SK-N-SH treated with all-trans-retinoic acid at 6 μM for 48 hours (cell line): Measurements from ENCODE around the gene ANKRD40CL.
A peak's percentile ranks its signal among the peaks of the same experiment; 100 is the strongest.

Experiments used
- ATAC-seq: fragments of 200-7000 bp; cut with Tn5 transposase; 3 replicates; pipeline ENCODE4 v1.9.1; 2020; ENCODE audit warnings: mild to moderate bottlenecking, moderate library complexity
- ARNTL ChIP-seq: fragments of 450-650 bp; formaldehyde crosslinking; IDR thresholded peaks from 2 replicates; pipeline ENCODE4 v1.5.0; 2020; ENCODE audit warnings: low read depth, mild to moderate bottlenecking, moderate library complexity, borderline replicate concordance
- BACH2 ChIP-seq: fragments of 250-450 bp; sonication (Bioruptor Pico); IDR thresholded peaks from 2 replicates; pipeline ENCODE4 v1.9.0; 2021; ENCODE audit warnings: mild to moderate bottlenecking, borderline replicate concordance
- CREB5 ChIP-seq: fragments of 250-450 bp; sonication (Bioruptor Pico); IDR thresholded peaks from 2 replicates; pipeline ENCODE4 v1.5.1; 2020; ENCODE audit warnings: low read depth, mild to moderate bottlenecking, moderate library complexity
- CSDC2 ChIP-seq: fragments of 250-450 bp; sonication (Bioruptor Pico); IDR thresholded peaks from 2 replicates; pipeline ENCODE4 v1.5.0; 2020; ENCODE audit warnings: mild to moderate bottlenecking, moderate library complexity
- CSRNP3 ChIP-seq: fragments of 250-450 bp; sonication (Bioruptor Pico); IDR thresholded peaks from 2 replicates; pipeline ENCODE4 v1.5.1; 2021; ENCODE audit warnings: mild to moderate bottlenecking, moderate library complexity
- ESRRG ChIP-seq: fragments of 250-450 bp; sonication (Bioruptor Pico); IDR thresholded peaks from 2 replicates; pipeline ENCODE4 v1.6.1; 2021; ENCODE audit warnings: mild to moderate bottlenecking
- GLIS3 ChIP-seq: fragments of 250-450 bp; sonication (Bioruptor Pico); IDR thresholded peaks from 2 replicates; pipeline ENCODE4 v1.5.0; 2020; ENCODE audit warnings: mild to moderate bottlenecking, moderate library complexity
- ISL1 ChIP-seq: fragments of 250-450 bp; sonication (Bioruptor Pico); IDR thresholded peaks from 2 replicates; pipeline ENCODE4 v2.1.2; 2022; ENCODE audit warnings: mild to moderate bottlenecking, moderate library complexity
- PATZ1 ChIP-seq: fragments of 250-450 bp; sonication (Bioruptor Pico); IDR thresholded peaks from 2 replicates; pipeline ENCODE4 v1.8.0; 2020; ENCODE audit warnings: mild to moderate bottlenecking, moderate library complexity, borderline replicate concordance
- POU6F1 ChIP-seq: fragments of 250-450 bp; sonication (Bioruptor Pico); IDR thresholded peaks from 2 replicates; pipeline ENCODE4 v1.8.0; 2021; ENCODE audit warnings: low read depth, mild to moderate bottlenecking, moderate library complexity, borderline replicate concordance
- PPARA ChIP-seq: fragments of 250-450 bp; sonication (Bioruptor Pico); IDR thresholded peaks from 2 replicates; pipeline ENCODE4 v1.5.0; 2020; ENCODE audit warnings: mild to moderate bottlenecking, borderline replicate concordance
- SNAI2 ChIP-seq: fragments of 250-450 bp; sonication (Bioruptor Pico); IDR thresholded peaks from 2 replicates; pipeline ENCODE4 v1.5.0; 2020; ENCODE audit warnings: mild to moderate bottlenecking, moderate library complexity
- TCF4 ChIP-seq: fragments of 250-450 bp; sonication (Bioruptor Pico); IDR thresholded peaks from 2 replicates; pipeline ENCODE4 v1.8.0; 2021; ENCODE audit warnings: mild to moderate bottlenecking, moderate library complexity, borderline replicate concordance
- TOX ChIP-seq: fragments of 250-450 bp; sonication (Bioruptor Pico); IDR thresholded peaks from 2 replicates; pipeline ENCODE4 v1.8.0; 2021; ENCODE audit warnings: mild to moderate bottlenecking, moderate library complexity, borderline replicate concordance
- TSHZ2 ChIP-seq: fragments of 250-450 bp; sonication (Bioruptor Pico); IDR thresholded peaks from 2 replicates; pipeline ENCODE4 v1.5.0; 2020; ENCODE audit warnings: mild to moderate bottlenecking, moderate library complexity
- ZC3H10 ChIP-seq: fragments of 250-450 bp; sonication (Bioruptor Pico); IDR thresholded peaks from 2 replicates; pipeline ENCODE4 v1.5.1; 2021; ENCODE audit warnings: mild to moderate bottlenecking, moderate library complexity
- ZFP3 ChIP-seq: fragments of 250-450 bp; sonication (Bioruptor Pico); IDR thresholded peaks from 2 replicates; pipeline ENCODE4 v1.5.0; 2020; ENCODE audit warnings: mild to moderate bottlenecking, moderate library complexity
- ZFP30 ChIP-seq: fragments of 450-650 bp; formaldehyde crosslinking; IDR thresholded peaks from 2 replicates; pipeline ENCODE4 v1.5.0; 2022; ENCODE audit warnings: mild to moderate bottlenecking, moderate library complexity
- ZNF565 ChIP-seq: fragments of 450-650 bp; formaldehyde crosslinking; conservative IDR thresholded peaks from 2 replicates; pipeline ENCODE4 v1.5.0; 2020; ENCODE audit warnings: low read depth, mild to moderate bottlenecking, moderate library complexity
- ZNF70 ChIP-seq: fragments of 450-650 bp; formaldehyde crosslinking; IDR thresholded peaks from 2 replicates; pipeline ENCODE4 v1.5.0; 2020; ENCODE audit warnings: mild to moderate bottlenecking, moderate library complexity
- ZNF8 ChIP-seq: fragments of 450-650 bp; formaldehyde crosslinking; IDR thresholded peaks from 2 replicates; pipeline ENCODE4 v1.5.0; 2020; ENCODE audit warnings: mild to moderate bottlenecking, moderate library complexity

Gene ANKRD40CL

GRCh38 chr17:50766222-50767023, 895 bp downstream of the ANKRD40CL start (continued):
- no peak for TF ChIP-seq ZNF565
- TF ChIP-seq ARNTL (CRISPR knock-in tag), result no peak
- no peak for TF ChIP-seq TCF4 (CRISPR knock-in tag)
- TF ChIP-seq POU6F1 (CRISPR knock-in tag), result no peak

- no peak for ATAC-seq
Measured at GRCh38 chr17:50765454-50766221, 1.7 kb downstream of the ANKRD40CL start.

GRCh38 chr17:50764734-50765149, 2.6 kb downstream of the ANKRD40CL start:
- ATAC-seq, result 0 out of 3 replicates have a peak, but pooled peaks have one; percentile 10
- TF ChIP-seq GLIS3 (CRISPR knock-in tag) (no peak), ZNF70 (no peak), ZFP3 (CRISPR knock-in tag) (no peak), ZNF8 (no peak), ZNF565 (no peak), SNAI2 (no peak), TOX (CRISPR knock-in tag) (no peak), CSRNP3 (no peak), CREB5 (no peak), TSHZ2 (CRISPR knock-in tag) (no peak), TCF4 (CRISPR knock-in tag) (no peak), ISL1 (CRISPR knock-in tag) (no peak), ESRRG (CRISPR knock-in tag) (no peak), POU6F1 (CRISPR knock-in tag) (no peak), BACH2 (CRISPR knock-in tag) (no peak), ARNTL (CRISPR knock-in tag) (no peak), PPARA (CRISPR knock-in tag) (no peak), ZFP30 (CRISPR knock-in tag) (no peak), PATZ1 (no peak)
- TF ChIP-seq, all 23 proteins: peak for 0

More at GRCh38 chr17:50765454-50766221, 1.7 kb downstream of the ANKRD40CL start:
- TF ChIP-seq ZNF8 (no peak), ZFP3 (CRISPR knock-in tag) (no peak), ZC3H10 (CRISPR knock-in tag) (no peak), BACH2 (CRISPR knock-in tag) (no peak), ZFP30 (CRISPR knock-in tag) (no peak), SNAI2 (no peak), CSDC2 (CRISPR knock-in tag) (no peak)
